GM08714 (cell line): ENCODE data around the gene KIF18A.
"Not testable (repeated sequence)": the region's sequence is repeated elsewhere in the genome, so short reads cannot be mapped to it uniquely, and the experiment has no call there.

Source experiments
- H3K4me3 ChIP-seq: fragments of 200-500 bp; sonication (Bioruptor generic); 2 replicates; pipeline ENCODE4 v1.5.1; 2014; ENCODE audit warnings: mild to moderate bottlenecking, low read length, inconsistent platforms
- ZNF274 ChIP-seq: IDR thresholded peaks from 2 replicates; pipeline ENCODE4 v1.6.1; 2012; ENCODE audit warnings: mild to moderate bottlenecking, low read depth, low read length

The KIF18A gene

GRCh38 chr11:28107750-28108618 is at the start of gene KIF18A, which contains the start of gene METTL15:
TSS of gene KIF18A (minus strand) at chr11:28108156. CDS start at chr11:28097947, 10,209 bp downstream.
TSS of gene METTL15 (plus strand) at chr11:28108388. CDS start at chr11:28113335, 4,947 bp downstream.
- no peak for TF ChIP-seq ZNF274
- peak within 1 kb of the TSS; percentile 93 for H3K4me3 ChIP-seq

DNA sequence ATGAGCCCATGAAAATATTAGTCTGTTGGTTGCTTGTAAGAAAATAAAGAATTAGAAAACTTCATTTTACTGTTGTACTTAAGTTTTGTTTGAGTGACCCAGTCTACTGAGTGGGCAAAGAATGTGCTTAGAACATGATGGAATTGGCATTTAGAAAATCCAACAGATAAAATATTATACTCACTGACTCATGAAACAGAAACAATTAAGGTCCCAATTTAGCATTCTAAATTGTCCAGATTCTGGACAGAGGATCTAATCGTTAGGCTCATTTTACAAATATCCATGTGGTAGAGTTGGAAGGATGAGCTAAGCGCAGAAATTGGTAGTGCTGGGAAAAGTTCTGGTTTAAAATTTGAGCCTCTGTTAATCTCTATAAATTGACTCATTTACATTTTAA is 45.6 kb upstream of the KIF18A start:
- H3K4me3 ChIP-seq: no peak overlapping the region
- no peak for TF ChIP-seq ZNF274

DNA sequence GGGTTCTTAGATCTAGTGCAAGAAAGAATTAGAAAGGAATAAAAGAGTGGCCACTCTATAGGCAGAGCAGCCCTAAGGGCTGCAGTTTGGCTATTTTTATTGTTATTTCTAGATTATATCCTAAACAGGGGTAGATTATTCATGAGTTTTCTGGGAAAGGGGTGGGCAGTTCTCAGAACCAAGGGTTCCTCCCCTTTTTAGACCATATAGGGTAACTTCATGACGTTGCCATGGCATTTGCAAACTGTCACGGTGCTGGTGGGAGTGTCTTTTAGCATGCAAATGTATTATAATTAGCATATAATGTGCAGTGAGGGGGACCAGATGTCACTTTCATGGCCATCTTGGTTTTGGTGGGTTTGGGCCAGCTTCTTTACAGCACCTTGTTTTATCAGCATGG is 44.8 kb upstream of the KIF18A start:
- no peak overlapping the region for H3K4me3 ChIP-seq
- no peak for TF ChIP-seq ZNF274

DNA sequence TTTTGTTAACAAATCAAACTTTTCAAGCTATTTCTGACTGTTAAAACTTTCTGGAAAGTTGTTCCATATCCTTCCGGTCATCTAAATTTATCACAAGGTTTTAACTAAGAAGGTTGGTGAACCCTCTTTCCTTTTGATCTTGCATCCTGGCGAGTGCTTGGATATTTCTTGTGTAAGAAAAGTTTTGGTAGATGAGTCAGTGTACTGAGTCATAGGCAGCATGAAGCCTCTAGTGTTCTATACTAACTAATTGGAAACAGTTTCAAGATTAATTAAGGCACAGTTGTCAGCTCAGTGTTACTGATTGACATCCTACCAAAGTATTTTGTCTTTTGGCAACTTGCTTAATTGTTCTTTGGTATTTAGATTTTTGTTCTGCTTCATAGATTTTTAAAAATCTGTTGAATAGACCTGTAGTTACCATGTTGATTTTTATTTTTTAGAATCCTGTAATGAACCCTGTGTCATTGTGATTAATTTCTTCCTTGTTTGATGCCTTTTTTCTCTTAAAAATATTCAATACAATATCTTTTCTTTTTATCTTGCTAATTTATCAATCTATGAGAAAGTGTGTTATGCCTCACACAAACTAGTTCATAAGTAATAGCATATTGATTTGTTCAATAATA is 38.3 kb upstream of the KIF18A start:
- H3K4me3 ChIP-seq: no peak overlapping the region
- no peak for TF ChIP-seq ZNF274

DNA sequence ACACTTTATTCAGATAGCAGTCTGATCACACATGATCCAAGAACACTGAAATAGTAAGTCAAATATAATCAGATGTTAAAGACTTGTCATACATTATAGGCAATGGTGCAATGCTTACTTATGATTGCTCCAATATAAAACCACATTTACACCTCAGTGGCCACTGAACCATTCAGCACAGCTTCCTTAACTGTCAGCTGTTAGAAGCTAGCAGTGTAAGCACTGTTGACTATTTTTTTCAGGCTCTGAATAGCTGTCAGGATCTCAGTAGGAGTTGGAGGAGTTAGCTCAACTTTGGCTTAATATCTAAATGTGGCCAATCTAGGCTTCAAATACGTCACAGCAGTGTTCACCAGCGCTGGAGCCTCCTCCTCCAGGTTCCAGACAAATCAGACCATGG is 36.9 kb upstream of the KIF18A start:
- no peak for TF ChIP-seq ZNF274

DNA sequence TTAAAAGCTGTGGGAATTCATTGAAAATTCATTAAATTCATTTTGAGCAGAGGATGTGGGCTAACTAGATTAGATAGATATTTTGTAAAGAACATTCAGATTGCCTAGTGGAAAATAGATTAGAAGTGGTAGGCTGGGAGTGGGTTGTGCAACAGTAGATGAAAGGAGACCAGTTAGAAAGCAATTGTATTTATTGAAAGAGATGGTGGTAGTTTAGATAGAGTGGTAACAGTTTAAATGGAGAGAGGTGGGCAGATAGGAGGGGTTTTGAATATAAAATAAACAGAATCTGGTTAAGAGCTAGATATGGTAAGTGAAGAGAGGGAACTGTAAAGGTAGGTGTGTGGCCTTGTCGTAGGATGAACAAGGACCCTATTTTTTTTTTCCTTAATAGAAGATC is 34.8 kb upstream of the KIF18A start:
- no peak overlapping the region for H3K4me3 ChIP-seq
- no peak for TF ChIP-seq ZNF274

More for the DNA sequence above, 36.9 kb upstream of the KIF18A start:
- H3K4me3 ChIP-seq: no peak overlapping the region

DNA sequence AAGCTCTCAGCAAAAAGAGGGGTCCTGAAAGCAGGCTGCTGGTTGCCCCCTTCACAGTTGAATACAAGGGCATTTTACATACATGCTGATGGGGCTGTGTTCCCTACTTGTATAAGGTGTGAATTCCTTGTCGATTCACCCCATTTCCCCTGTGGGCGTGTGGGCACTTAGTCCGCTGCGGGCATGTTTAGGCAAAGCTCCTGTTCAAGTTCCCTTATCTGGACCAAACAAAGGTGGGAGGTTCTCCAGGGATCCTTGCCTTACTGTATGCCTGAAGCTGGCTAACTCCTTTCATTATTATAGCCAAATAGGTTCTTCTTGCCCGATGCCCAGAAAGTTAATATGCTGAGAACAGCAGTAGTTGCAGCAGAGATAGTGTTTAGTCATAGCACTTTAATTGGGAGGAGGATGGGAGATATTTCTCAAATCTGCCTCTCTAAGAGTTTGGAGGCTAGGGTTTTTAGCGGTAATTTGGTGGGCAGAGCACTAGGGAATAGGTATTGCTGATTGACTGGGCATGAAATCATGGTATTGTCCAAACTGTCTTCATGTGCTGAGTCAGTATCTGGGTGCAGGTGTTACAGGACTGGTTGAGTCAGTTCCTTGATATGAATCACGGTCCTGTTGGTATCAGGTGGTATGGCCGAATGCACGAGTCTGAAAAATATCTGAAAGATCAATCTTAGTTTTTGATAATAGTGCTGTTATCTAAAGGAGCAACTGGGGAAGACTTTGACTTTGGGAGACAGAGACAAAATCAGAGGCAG is 32.9 kb upstream of the KIF18A start:
- H3K4me3 ChIP-seq: no peak overlapping the region
- no peak for TF ChIP-seq ZNF274

DNA sequence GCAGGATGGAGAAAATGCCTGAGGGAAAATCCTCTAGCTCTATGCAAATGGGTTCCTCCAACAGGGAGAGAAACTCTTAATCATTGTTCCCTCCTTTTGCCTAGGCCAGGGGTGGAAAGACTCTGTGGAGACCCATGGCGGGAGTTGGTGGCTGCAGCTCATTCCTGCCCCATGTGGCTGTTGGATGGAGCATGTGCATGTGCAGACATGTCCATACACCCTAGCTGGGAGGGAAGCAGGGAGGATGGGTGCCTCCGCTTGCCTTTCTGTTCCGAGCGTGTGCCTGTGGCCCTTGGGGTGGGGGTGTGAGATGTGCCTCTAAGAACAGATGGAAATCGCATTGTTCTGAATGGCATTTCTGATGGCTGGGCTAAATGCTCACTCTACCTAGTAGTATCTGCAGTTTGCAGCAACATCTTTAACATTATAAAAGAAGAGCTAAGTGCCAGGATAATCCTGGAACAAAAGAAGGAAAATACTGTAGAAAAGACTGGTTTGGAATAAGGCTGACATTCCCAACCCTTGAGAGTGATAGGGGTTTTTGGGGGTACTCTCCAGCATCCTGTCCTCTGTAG is 32.0 kb upstream of the KIF18A start:
- H3K4me3 ChIP-seq: no peak overlapping the region
- no peak for TF ChIP-seq ZNF274

- H3K4me3 ChIP-seq: no peak overlapping the region
- no peak for TF ChIP-seq ZNF274
These were observed 29.9 kb upstream of the KIF18A start for GRCh38 chr11:28137832-28138231.

DNA sequence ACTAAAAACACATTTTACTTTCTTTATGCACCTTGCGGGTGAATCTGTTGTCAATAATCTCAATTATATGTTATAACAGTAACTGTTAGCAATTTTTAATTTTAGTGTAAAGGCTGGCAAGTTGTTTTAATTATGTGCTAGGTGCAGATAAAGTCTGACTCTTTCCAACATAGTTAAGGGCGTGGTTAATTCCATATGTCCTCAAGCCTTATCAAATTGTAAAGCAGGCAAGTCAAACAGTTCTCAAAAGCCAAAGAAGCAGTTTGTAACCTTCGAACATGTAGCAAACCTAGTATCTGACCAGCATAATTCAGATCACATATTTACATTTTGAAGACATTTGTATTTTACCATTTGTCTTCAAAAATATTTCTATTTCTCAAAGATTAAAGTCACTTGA is 29.4 kb upstream of the KIF18A start:
- no peak overlapping the region for H3K4me3 ChIP-seq
- no peak for TF ChIP-seq ZNF274

GRCh38 chr11:28136157-28136556 is 28.2 kb upstream of the KIF18A start:
- H3K4me3 ChIP-seq: not testable (repeated sequence)

DNA sequence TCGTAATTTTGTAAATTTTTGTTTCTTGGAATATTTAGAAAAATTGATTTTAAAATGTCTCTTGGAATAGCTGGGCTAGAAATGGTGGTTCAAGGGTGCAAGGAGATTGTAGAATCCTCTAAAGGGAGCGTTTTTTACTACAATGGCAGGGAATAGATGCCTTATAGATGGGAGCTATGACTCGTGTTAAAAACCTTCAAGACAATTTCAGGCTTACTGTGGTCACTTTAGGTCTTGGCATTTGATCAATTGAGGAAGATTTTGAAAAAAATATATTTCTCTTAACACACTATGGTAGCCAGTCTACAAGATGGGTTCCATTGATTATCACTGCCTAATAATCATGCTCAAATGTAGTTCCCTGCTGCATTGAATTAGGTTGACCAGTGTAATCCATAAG is 25.2 kb upstream of the KIF18A start:
- H3K4me3 ChIP-seq: no peak overlapping the region
- no peak for TF ChIP-seq ZNF274

- no peak overlapping the region for H3K4me3 ChIP-seq
- TF ChIP-seq ZNF274: no peak
These were observed 24.6 kb upstream of the KIF18A start for GRCh38 chr11:28132548-28132947.

GRCh38 chr11:28123151-28123581 is 15.2 kb upstream of the KIF18A start:
- H3K4me3 ChIP-seq: no peak overlapping the region
- no peak for TF ChIP-seq ZNF274

GRCh38 chr11:28117712-28118111 is 9.8 kb upstream of the KIF18A start:
- H3K4me3 ChIP-seq: no peak overlapping the region
- no peak for TF ChIP-seq ZNF274
